ENCODE measurements around the gene P2RY14. TPM values are rescaled to one million over a fixed set of nuclear protein-coding genes. Genes with fewer than 3 reads are reported as not detected.

Gene P2RY14
- total RNA-seq, 1 donor from 2014 or later = not detected

DNA sequence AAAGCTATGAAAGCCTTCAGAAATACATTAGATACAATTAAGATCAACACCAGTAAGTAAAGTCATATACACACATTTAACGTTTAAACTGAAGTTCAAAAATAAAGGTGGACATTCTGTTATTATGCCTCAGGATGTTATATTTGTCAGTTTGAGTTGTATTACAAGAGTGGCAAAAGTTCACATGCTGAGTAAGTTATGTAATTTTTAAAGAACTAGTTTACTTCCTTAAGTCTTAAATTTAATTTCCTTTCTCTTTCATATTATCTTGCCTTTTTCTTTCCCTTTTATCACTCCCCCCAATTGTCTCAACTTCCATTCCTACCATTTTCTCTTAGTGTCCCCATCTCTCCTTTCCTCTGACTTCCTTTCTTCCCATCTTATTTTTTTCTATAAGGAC is 43.2 kb upstream of the P2RY14 start:
- no peak overlapping the region for H3K4me3 ChIP-seq
- no peak overlapping the region for H3K27ac ChIP-seq
- TF ChIP-seq EZH2phosphoT487 (IDR thresholded peaks at IDR 0.05) = no peak
- TF ChIP-seq EZH2 (IDR thresholded peaks at IDR 0.05) = no peak
- TF ChIP-seq, protein P1, sequence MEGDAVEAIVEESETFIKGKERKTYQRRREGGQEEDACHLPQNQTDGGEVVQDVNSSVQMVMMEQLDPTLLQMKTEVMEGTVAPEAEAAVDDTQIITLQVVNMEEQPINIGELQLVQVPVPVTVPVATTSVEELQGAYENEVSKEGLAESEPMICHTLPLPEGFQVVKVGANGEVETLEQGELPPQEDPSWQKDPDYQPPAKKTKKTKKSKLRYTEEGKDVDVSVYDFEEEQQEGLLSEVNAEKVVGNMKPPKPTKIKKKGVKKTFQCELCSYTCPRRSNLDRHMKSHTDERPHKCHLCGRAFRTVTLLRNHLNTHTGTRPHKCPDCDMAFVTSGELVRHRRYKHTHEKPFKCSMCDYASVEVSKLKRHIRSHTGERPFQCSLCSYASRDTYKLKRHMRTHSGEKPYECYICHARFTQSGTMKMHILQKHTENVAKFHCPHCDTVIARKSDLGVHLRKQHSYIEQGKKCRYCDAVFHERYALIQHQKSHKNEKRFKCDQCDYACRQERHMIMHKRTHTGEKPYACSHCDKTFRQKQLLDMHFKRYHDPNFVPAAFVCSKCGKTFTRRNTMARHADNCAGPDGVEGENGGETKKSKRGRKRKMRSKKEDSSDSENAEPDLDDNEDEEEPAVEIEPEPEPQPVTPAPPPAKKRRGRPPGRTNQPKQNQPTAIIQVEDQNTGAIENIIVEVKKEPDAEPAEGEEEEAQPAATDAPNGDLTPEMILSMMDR (IDR thresholded peaks at IDR 0.05) = no peak
- H3K27me3 ChIP-seq = no peaks in the 10 kb centered on the region
- no peaks in the 10 kb centered on the region for H3K79me2 ChIP-seq (ENCODE audit: low read depth)
- no peaks in the 10 kb centered on the region for H3K36me3 ChIP-seq
- H3K27ac Mint-ChIP-seq = no peak overlapping the region
- H3K4me2 ChIP-seq = no peak overlapping the region
- no peaks in the 10 kb centered on the region for H4K20me1 ChIP-seq (ENCODE audit: low read depth)
- H2AFZ ChIP-seq (replicated peaks) = no peak overlapping the region
- H3K9me3 Mint-ChIP-seq = no peaks in the 10 kb centered on the region
- H3K36me3 Mint-ChIP-seq = no peaks in the 10 kb centered on the region
- no peaks in the 10 kb centered on the region for H3F3A ChIP-seq (ENCODE audit: low read depth)
- H3K4me1 Mint-ChIP-seq = peaks cover 3% of the 10 kb centered on the region
- no peaks in the 10 kb centered on the region for H3K27me3 Mint-ChIP-seq (ENCODE audit: insufficient read depth, low read depth)
- no peak for DNase-seq (ENCODE audit: low spot score)
- H3K4me3 Mint-ChIP-seq = no peak overlapping the region
- H3K9me3 ChIP-seq (ENCODE audit: low read depth) = no peaks in the 10 kb centered on the region
- no peak overlapping the region for H3K9ac ChIP-seq
- no peaks in the 10 kb centered on the region for H3K4me1 ChIP-seq

DNA sequence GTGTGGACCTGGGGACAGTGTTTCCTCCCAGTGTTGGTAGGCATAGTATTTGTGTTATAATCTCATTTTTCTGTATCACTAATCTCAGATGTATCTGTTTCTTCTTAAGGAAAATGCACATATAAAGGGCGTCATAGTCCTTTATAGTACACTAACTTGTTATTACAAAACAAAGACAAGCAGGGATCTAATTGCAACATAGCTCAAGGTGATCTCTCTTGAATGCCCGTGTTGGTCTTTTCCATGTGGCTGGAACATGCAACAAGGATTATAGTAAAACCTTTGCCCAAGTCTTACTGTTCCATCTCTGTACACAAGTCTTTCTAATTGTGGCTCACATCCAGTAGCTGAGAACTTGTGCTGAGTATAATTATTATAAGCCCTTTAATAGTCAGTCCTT is 41.8 kb upstream of the P2RY14 start:
- H3K4me1 ChIP-seq = peaks cover 8% of the 10 kb centered on the region
- no peaks in the 10 kb centered on the region for H3K36me3 Mint-ChIP-seq
- no peak overlapping the region for H3K27ac Mint-ChIP-seq

GRCh38 chr3:151319628-151320027 is 41.3 kb upstream of the P2RY14 start:
- H3K27me3 Mint-ChIP-seq (ENCODE audit: insufficient read depth, low read depth) = no peaks in the 10 kb centered on the region
- Histone ChIP-seq H3K27ac (no peak overlapping the region), H3K4me1 (peaks cover 8% of the 10 kb centered on the region), H3K4me3 (no peak overlapping the region), H3K27me3 (no peaks in the 10 kb centered on the region), H3F3A (ENCODE audit: low read depth) (no peaks in the 10 kb centered on the region), H3K9ac (no peak overlapping the region), H3K79me2 (ENCODE audit: low read depth) (no peaks in the 10 kb centered on the region), H3K4me2 (no peak overlapping the region), H3K36me3 (no peaks in the 10 kb centered on the region), H4K20me1 (ENCODE audit: low read depth) (no peaks in the 10 kb centered on the region), H3K9me3 (ENCODE audit: low read depth) (no peaks in the 10 kb centered on the region), H2AFZ (replicated peaks) (no peak overlapping the region)
- H3K4me1 Mint-ChIP-seq = peaks cover 3% of the 10 kb centered on the region
- H3K36me3 Mint-ChIP-seq = no peaks in the 10 kb centered on the region
- H3K4me3 Mint-ChIP-seq = no peak overlapping the region
- no peak for DNase-seq (ENCODE audit: low spot score)
- no peak for TF ChIP-seq EZH2 (IDR thresholded peaks at IDR 0.05)
- TF ChIP-seq EZH2phosphoT487 (IDR thresholded peaks at IDR 0.05) = no peak
- TF ChIP-seq, protein P1 (IDR thresholded peaks at IDR 0.05) = no peak
- H3K9me3 Mint-ChIP-seq = no peaks in the 10 kb centered on the region
- no peak overlapping the region for H3K27ac Mint-ChIP-seq

More for the DNA sequence above, 41.8 kb upstream of the P2RY14 start:
- H3K4me3 Mint-ChIP-seq = no peak overlapping the region
- no peak overlapping the region for H3K4me2 ChIP-seq
- TF ChIP-seq EZH2 (IDR thresholded peaks at IDR 0.05) (no peak), EZH2phosphoT487 (IDR thresholded peaks at IDR 0.05) (no peak)
- TF ChIP-seq, protein P1 (IDR thresholded peaks at IDR 0.05) = no peak
- H3K27me3 ChIP-seq = no peaks in the 10 kb centered on the region
- H3K36me3 ChIP-seq = no peaks in the 10 kb centered on the region
- H3K4me1 Mint-ChIP-seq = peaks cover 3% of the 10 kb centered on the region
- no peaks in the 10 kb centered on the region for H3F3A ChIP-seq (ENCODE audit: low read depth)
- no peaks in the 10 kb centered on the region for H3K79me2 ChIP-seq (ENCODE audit: low read depth)
- no peak overlapping the region for H3K9ac ChIP-seq
- no peaks in the 10 kb centered on the region for H4K20me1 ChIP-seq (ENCODE audit: low read depth)
- no peak overlapping the region for H3K4me3 ChIP-seq
- no peak for DNase-seq (ENCODE audit: low spot score)
- no peaks in the 10 kb centered on the region for H3K9me3 ChIP-seq (ENCODE audit: low read depth)
- H3K27ac ChIP-seq = no peak overlapping the region
- no peaks in the 10 kb centered on the region for H3K27me3 Mint-ChIP-seq (ENCODE audit: insufficient read depth, low read depth)
- H2AFZ ChIP-seq (replicated peaks) = no peak overlapping the region
- H3K9me3 Mint-ChIP-seq = no peaks in the 10 kb centered on the region

Measured in neural progenitor cell (in vitro differentiated cells).